GM18861 (cell line): Measurements from ENCODE around the gene SLC40A1.

ENCODE experiments used
- ATAC-seq: cut with Tn5 transposase; IDR thresholded peaks from one replicate; pipeline ENCODE4 v1.9.1; 2021; ENCODE audit not compliant: unreplicated experiment

SLC40A1 gene

DNA sequence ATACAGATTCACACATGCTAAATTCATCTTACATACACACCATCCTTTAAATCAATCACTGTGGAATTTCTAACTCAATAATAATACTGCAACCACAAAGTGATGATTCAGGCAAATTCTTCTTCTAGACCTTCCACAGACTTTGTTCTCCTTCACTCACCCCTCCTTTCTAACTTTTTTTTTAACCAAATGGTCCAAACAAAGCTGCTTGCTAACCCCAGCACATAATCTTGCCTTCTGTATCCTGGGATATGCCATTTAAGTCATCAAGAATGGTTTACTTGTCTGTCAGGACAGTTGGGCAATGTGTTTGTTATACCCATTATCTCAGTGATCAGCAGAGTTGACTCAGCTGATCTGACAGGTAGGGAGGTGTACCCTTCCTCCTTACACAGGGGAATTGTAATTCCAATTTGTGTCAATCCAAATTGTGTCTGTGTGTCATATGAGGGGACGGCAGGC is 10.0 kb downstream of the SLC40A1 start:
- no peak for ATAC-seq

DNA sequence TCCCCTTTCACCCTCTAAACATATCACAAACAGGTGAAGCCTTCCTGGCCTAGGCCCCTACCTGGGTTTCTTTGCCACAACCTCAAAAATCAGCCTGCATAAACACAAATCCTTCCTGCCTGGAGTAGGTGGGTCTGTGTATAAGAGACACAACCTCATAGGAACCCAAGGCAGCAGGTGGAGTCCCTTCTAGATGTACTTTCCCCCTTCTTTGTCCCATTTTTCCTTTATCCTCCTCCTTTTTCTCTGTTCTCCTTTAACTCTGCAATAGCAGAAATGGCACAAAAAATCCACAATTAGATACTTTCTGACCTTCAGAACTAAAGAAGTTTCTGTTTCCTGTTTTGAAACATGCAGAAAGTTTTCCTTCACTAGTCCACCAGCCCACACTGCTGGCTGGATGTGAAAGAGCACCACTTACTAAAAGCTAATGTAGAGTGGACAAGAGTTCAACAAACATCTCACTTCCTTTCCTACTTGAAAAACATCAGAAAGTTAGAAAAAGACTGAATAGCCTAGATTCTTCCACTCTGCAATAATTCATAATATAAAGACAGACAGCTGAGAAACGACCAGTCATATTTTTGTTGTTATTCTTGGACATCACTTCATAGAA is 11.2 kb downstream of the SLC40A1 start:
- ATAC-seq, result no peak

DNA sequence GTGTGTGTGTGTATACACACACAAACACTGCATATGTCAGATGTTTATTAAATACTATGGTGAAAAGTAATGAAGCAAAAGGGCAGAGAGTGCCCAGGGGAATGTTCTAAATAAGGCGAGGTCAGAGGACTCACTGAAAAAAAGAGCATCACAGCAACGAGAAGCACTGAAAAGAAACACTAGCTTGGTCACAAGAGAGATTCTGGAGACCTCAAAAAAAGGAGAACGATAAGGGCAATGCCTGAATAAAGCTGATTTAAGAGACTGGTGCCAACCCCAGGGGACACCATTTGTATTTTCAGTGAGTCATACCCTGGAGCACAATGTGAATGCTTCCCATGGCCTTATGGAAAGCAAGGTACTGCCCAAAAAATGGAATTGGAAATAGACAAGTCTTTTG is 14.5 kb downstream of the SLC40A1 start:
- no peak for ATAC-seq

DNA sequence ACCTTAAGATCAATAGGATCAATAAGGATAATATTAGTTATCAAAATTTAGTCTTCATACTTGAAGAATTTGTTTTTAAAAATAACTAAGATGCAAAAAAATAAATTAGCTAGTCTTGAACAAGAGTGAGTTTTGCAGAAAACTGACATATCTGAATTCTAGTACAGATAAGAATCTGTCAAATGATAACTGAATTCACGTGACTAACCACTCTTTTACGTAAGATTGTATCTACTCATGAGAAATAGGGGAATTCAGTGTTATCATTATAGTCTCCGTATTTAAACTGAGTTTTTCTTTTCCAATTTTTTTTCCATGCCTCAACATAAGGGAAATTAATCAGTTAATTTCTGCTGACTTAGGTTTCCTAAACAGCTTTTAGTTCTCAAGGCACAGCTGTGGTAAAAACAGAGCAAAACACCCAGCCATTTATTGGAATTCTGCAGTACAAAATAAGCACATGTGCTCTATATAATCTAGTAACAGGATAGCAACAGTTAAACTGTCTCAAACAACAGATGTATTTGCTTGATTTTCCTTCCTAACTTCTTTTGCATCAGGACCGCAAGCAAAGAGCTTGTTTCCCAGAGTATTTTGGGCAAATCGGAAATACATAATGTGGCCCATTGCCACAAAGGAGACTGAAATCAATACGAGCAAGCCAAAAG is 19.1 kb downstream of the SLC40A1 start:
- ATAC-seq, result no peak

DNA sequence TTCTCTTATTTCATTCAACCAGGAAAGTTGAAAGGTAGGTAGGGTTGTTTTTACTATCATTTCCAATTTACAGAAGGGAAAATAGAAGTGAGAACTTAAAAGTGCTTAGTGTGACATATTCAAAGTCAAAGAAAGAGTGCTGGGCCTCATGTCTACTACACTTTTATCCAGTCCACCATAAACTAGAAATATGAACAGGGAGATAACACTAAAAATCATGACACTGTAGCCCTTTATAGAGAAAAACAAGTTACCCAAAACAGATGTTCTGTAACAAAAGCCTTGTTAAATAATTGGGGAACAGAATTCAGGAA is 20.4 kb downstream of the SLC40A1 start:
- ATAC-seq, result no peak

DNA sequence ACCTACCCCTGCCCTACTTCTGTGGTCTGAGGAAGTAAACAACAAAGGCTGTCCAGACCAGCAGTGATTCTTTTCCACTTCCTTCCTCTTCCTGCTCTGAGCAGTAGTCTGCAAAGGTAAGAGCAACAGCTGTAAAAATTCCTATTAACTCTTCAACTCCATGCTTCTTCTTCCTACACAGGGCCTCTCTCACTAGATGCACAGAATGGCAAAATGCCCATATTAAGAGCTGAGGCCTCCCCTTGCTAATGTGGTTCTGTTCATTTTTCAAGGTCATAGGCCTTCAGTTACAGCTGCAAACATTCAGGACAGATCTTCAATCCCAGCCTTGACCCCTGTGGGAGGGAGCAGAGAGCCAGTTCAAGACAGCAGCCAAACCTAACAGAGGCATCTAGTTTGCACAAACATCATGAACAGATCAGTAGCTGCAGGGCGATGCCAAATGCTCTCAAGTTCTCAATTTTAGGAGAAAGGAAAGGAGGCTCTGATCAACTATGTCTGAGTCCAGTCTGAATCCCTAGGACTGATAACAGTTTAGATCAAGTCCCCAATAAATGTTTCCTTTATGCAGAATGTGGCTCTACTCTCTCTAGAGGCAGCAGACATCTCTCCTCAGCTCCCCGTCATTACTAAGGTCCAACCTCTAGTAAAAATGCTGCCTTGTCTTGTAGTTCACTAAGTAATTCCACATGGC is 20.9 kb downstream of the SLC40A1 start:
- no peak for ATAC-seq

DNA sequence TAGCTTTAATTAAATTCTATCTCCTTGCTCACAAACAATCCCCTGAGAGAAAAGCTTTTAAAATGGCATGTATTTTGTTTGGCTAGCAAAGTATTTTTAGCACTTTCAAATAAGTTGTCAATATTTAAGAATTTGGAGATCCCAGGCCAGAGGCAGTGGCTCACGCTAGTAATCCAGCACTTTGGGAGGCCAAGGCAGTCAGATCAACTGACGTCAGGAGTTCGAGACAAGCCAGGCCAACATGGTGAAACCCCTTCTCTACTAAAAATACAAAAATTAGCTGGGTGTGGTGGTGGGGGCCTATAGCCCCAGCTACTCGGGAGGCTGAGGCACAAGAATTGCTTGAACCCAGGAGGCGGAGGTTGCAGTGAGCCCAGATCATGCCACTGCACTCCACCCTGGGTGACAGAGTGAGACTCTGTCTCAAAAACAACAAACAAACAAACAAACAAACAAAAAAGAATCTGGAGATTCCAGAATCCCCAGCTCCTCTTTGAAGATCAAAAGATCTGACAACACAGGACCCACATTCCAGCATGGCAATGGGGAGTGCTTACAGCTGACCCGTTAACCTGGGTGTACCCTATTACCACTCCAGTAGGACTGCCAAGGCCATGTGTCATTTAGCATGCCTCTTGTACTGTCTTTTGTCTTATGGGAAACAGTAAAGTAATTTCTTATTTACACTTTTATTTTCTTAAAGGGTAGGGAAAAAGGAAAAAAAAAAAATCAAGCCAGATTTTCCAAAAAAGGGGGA is 21.9 kb downstream of the SLC40A1 start:
- no peak for ATAC-seq

DNA sequence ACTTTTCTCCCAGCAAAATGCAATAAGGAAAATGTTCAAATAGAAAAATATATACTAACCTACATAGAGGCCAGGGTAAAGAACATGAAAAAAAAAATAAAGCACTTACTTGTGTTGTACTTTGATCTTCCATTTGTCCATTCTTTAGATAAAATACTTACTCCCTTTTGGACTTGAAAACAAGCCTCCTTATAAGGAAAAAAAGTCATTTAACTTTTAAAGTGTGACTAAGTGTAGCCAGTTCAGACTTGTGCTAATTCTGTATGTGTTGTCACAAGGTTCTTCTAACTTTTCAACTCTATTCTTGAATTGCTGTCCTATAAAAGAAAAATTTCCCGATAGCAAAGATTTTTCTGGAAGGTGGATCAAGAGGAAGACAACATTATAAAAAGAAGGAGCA is 23.2 kb downstream of the SLC40A1 start:
- ATAC-seq, result no peak

DNA sequence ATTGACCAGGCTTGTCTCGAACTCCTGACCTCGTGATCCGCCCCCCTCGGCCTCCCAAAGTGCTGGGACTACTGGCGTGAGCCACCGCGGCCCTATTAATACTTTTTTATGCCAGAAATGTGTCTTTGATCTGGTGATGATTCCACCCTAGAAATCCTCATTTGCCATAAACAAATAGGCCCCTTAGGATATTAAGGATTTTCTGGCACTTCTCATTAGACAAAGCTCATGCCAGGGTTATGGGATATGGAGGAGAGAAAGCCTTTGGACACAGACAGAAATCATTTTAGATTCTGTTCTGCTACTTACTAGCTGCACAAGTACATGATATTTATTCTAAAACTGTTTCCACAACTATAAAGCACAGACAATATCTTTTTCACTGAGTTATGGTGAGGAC is 24.1 kb downstream of the SLC40A1 start:
- ATAC-seq, result no peak

DNA sequence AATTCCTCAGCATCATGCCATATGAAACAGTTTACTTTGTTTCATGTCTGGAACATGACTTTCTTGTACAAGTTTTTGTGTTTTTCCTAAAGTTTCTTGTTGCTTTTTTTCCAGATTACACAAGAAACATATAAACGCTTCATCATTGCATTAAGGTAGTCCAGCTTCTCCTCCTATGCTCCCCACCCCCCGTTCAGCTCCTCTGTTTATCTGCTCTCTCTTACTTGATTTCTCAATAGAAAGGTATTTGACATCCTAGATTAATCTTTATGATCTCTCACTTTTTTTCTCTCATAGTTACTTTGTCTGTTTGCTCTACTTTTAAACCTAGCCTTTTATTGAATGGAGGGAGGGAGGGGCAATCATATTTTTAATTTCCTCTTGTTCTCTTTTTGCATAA is 25.4 kb downstream of the SLC40A1 start:
- no peak for ATAC-seq

DNA sequence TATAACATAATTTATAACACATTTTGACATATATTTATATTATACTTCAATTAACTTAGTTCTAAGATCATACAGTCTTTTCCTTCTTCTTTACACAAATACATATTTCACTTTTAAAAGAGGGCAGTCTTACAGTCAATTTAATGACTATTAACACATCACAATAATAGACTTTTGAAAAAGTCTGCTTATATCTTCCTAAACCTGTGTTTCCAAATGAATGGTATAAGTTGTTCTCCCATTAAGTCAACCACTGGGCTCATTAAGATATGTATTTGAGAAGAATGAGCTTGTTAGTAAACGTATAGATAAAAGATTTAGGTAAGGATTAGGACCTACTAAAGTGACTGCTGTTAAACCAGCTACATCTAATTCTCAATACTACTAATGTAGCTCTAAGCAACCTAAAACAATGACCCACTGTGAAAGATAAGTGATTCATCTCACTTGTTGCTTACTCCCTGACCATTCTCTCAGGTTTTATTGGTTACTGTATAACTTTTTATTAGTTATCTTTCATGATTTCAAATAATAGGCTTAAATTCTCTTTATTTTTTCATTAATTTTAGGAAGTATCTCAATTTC is 27.0 kb downstream of the SLC40A1 start:
- no peak for ATAC-seq

DNA sequence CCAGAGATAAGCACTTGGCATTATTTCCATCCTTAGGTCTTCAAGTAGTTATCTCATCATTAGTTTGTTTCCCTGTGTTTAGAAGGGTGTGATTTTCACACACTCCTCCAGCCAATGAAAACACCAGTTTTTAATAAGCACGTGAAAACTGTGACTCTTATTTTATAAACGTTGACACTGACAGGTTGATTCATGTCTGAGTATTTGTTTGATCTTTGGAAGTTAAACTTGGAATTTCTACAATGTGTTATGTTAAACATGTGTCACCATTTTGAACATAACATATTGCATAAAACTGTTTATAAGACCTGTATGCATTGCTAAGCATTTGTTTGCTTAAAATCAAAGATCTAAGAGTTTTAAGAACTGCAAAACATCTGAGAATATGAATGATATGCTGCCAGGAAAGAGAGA is 27.6 kb downstream of the SLC40A1 start:
- ATAC-seq, result no peak

DNA sequence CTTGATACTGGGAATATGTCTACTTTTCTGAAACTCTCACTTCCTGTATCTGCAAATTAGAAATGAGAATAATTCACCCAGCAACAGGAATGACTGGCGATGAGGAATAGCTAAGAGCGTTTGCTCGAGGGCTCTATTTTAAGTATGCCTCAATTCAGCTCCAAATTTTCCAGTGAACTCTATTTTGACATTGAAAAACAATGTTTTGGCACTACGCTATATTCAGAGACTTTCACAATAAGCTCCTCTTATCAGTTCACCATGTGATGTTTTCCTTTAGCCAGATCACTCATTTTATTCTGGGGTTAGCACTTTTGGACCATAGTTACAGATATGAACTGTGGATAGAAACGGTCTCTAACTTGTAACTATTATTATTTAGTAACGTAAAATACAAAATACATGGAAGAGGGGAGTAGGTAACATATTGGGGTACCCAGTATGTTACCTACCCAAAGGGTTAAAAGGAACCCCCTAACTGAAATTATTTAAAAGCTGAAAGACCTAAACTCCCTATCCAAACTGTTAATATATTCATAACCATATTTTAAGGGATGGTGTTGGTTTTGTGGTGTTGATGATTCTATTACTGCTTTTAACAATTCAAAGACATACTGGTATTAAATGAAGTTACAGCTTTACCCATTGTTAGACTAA is 28.1 kb downstream of the SLC40A1 start:
- no peak for ATAC-seq

DNA sequence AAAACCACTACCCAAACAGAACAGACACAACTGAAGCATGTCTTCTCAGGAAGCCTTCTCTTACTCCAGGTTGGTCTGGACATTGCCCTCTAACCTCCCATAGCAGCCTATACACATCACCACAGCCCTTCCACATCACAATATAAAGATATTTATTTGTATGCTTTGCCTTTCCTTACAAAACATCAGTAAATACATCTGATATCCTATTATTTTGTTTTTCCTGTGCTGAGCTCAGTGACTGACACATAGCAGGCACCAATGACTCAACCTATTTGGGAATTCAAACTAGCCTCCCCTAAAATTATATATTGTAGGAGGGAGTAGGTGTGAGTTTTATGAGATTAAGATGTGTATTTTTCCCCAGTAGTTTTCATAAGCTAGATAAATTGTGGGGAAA is 28.8 kb downstream of the SLC40A1 start:
- no peak for ATAC-seq

DNA sequence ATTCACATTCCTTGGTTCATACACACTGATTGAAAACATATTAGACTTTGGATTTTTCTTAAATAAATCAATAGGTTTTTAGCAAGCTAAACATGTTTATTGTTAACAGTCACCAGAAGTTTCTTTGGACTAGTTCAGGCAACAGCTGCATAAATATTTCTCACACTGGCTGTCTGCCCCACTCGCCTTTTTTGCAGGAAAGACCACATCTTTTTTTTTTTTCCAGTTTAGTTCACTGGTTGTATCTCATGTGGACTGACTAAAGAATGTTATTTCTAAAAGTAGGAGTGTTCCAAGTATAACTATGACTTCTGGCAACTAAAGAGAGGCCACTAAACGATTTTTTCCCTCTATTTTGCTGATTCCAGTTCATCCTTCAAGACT is 31.1 kb downstream of the SLC40A1 start:
- no peak for ATAC-seq

DNA sequence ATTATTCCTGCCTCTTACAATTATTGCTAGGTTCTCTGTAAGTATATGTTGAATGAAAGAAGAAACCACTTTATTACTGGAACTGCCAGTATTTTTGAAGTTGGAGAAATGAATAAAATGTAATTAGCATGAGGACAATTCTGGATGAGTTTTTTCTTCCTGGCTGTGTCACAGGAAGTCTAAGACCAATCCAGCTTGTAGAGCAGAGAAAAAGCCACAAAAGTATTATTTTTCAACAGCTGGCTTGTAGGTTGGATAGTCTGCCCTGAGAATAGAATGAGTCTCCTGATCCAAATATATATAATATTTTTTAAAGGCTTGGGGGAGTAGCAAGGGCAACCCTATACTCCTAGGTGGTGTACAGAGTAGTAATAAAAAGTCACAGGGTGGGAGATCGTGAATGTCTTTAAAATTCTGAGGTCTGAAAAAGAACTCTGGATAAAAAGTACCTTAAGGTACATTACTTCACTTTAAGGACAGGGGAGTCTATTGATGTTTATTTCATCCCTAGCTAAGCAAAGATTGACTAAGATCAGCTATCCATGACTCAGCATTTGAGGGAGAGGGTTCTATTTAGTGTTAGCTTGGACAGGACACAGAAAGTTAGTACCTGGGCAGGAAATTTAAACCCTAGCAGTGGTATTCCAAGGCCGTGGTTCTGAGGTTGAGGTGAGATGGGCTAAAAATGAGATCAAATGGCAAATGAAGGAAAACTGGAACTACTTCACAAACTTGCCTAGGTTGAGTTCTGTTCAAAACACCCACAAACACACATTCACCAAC is 31.7 kb downstream of the SLC40A1 start:
- no peak for ATAC-seq

DNA sequence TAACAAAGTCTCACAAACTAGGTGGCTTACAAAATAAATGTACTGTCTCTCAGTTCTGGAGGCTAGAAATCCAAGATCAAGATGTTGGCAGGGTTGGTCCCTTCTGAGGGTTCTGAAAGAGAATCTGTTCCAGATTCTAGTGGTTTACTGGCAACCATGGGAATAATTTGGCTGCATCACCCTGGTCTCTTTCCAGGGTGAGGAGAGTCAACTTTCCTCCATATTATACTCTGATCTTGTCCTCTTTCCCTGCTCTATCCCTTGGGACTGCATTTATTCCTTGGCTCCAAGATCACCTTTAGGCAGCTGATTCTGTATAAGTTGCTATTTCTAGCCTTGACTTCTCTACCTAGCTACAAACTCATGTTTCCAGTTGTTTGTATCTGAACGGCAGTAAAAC is 35.2 kb downstream of the SLC40A1 start:
- ATAC-seq, result no peak

DNA sequence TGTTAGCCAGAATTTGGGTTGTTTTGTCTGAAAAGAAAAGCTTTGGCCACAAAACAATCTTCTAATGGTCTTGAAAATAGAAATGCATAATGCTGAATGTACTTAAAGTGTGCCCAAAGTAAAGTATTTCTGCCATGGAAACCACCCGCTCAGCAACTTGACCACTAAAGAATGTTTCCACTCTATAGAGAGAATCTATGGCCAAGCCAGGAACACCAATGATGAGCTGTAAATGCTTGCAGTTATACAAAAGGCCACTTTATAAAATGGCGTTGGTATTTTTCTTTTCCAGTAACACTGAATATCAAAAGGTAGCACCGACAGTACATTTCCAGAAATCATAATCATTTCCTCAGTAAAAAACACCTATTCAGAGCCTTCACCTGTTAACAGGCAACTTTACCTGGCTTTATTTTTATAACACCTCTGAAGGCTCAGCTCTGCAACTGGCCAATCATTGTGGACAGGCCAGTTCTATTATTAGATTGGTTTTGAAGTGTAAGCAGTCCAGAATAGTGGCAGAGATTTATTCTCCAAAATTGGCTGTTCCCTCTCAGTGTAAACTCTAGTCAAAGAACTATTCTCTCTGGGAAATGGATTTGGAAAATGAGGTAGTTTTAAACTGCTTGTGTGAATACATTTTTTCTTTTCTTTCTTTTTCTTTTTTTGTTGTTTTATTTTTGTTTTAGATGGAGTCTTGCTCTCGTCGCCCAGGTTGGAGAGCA is 36.1 kb downstream of the SLC40A1 start:
- ATAC-seq, result no peak

DNA sequence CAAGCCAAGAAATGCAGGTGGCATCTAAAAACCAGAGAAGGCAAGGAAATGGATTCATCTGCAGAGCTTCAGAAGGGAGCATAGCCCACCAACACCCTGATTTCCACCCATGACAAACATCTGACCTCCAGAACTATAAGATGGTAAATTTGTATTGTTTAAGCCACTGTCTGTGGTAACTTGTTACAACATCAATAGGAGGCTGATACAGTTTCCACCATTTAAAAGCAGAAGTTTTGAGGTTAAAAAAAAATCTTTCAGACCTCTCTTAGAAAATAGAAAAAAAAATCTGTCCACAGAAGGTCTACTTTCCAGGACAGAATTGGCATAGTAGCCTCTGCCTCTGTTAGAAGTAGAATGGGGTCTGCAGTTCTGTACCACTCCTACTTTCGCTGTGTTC is 37.2 kb downstream of the SLC40A1 start:
- no peak for ATAC-seq
